Fibroblast of skin of left quadriceps (primary cell): ENCODE data around the gene SEC14L1.

ENCODE experiments used
- DNase-seq, 2 experiments: peaks; one replicate each; pipeline ENCODE4 v3.0.0-alpha.2; 2013; ENCODE audit warnings: low read depth in 2 of 2

The SEC14L1 gene

GRCh38 chr17:77163001-77163400 is 22.2 kb downstream of the SEC14L1 start:
- no peak for DNase-seq

GRCh38 chr17:77163511-77164280 is 22.9 kb downstream of the SEC14L1 start:
- no peak for DNase-seq

- DNase-seq = no peak
Measured at GRCh38 chr17:77164483-77165091, 23.8 kb downstream of the SEC14L1 start.

- no peak for DNase-seq
Measured at GRCh38 chr17:77165577-77165976, 24.8 kb downstream of the SEC14L1 start.

- DNase-seq = no peak
Measured at GRCh38 chr17:77167472-77168306, 26.9 kb downstream of the SEC14L1 start.

- no peak for DNase-seq
Measured at GRCh38 chr17:77173104-77173503, 32.3 kb downstream of the SEC14L1 start.

- DNase-seq = no peak
Measured at GRCh38 chr17:77174928-77175661, 34.3 kb downstream of the SEC14L1 start.

GRCh38 chr17:77177002-77177741 is 36.4 kb downstream of the SEC14L1 start:
- no peak for DNase-seq

- DNase-seq = no peak
Measured at GRCh38 chr17:77178050-77178449, 37.3 kb downstream of the SEC14L1 start.

- no peak for DNase-seq
Measured at GRCh38 chr17:77178563-77178962, 37.8 kb downstream of the SEC14L1 start.

- DNase-seq = no peak
Measured at GRCh38 chr17:77180503-77181357, 40.0 kb downstream of the SEC14L1 start.

- DNase-seq = no peak
Measured at GRCh38 chr17:77182205-77183172, 41.7 kb downstream of the SEC14L1 start.

GRCh38 chr17:77184474-77184873 is 43.7 kb downstream of the SEC14L1 start:
- DNase-seq = peak; percentile 45 to 51

- DNase-seq = no peak
Measured at GRCh38 chr17:77185137-77185536, 44.4 kb downstream of the SEC14L1 start.

- DNase-seq = no peak
Measured at GRCh38 chr17:77186141-77186604, 45.4 kb downstream of the SEC14L1 start.

GRCh38 chr17:77188084-77189066 is 47.6 kb downstream of the SEC14L1 start:
- DNase-seq = no peak

- DNase-seq = no peak
Measured at GRCh38 chr17:77189148-77189547, 48.4 kb downstream of the SEC14L1 start.

GRCh38 chr17:77190576-77190975 is 49.8 kb downstream of the SEC14L1 start:
- no peak for DNase-seq
